Measurements from ENCODE around the gene CAMKMT. TPM values are rescaled to one million over a fixed set of nuclear protein-coding genes. Genes with fewer than 3 reads are reported as not detected.

CAMKMT gene
- total RNA-seq, 4 donors from 2014 or later: 9.8 to 33.0 (median 18.7) TPM

DNA sequence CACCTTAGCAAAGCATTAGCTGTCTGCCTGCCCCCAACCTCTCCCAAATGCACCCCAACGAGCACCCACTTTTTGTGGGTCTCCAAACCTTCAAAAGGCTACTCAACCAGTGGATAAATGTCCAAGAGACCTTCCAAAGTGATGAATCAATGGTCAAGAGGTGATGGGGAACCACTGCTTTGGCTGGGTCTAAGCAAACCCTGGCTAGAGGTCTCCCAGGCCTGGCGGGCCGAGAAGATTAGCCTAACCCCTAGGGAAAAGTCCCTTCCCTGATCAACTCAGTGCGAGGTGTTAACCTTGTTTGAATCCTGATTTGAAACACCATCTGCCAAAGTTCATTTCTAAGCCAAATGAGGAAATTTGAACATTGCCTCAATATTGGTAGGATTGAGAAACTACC, 435.0 kb downstream of the CAMKMT start:
- H3K4me1 ChIP-seq: no peaks in the 10 kb centered on the region
- H3K36me3 ChIP-seq: no peaks in the 10 kb centered on the region
- H3K4me3 ChIP-seq: no peak overlapping the region
- no peak for DNase-seq
- TF ChIP-seq POLR2A (IDR thresholded peaks at IDR 0.05): no peak
- TF ChIP-seq, protein P1, sequence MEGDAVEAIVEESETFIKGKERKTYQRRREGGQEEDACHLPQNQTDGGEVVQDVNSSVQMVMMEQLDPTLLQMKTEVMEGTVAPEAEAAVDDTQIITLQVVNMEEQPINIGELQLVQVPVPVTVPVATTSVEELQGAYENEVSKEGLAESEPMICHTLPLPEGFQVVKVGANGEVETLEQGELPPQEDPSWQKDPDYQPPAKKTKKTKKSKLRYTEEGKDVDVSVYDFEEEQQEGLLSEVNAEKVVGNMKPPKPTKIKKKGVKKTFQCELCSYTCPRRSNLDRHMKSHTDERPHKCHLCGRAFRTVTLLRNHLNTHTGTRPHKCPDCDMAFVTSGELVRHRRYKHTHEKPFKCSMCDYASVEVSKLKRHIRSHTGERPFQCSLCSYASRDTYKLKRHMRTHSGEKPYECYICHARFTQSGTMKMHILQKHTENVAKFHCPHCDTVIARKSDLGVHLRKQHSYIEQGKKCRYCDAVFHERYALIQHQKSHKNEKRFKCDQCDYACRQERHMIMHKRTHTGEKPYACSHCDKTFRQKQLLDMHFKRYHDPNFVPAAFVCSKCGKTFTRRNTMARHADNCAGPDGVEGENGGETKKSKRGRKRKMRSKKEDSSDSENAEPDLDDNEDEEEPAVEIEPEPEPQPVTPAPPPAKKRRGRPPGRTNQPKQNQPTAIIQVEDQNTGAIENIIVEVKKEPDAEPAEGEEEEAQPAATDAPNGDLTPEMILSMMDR (IDR thresholded peaks at IDR 0.05): no peak
- H3K27me3 ChIP-seq: peaks cover 0 to 5% of the 10 kb centered on the region in 2 donors
- H3K9me3 ChIP-seq: no peaks in the 10 kb centered on the region
- H3K27ac ChIP-seq: no peak overlapping the region

DNA sequence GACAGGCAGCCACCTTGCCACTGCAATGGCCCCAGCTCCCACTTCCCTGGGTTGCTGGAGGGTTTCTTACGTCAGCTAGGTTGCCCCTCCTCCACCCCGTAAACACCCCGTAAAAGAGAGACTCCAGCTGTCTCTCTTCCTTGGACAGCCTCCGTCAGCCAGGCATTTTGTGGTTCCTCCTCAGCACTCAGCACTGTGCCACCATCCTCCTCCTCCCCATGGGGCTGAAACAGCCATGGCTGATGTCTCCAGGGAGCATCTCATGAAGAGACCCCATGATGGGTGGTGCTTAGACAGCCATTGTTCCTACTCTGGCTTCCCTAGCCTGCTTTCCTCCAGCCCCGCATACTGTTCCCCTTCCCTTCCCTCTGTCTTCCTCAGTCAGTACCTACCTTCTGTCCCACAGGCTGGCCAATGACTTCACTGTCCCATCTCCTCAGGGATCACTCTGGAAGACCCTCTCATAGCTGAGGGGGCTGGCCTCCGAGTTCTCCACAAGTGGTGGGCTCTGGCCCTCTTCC, 436.5 kb downstream of the CAMKMT start:
- Histone ChIP-seq H3K4me1 (peaks cover 0 to 6% (median 0%) of the 10 kb centered on the region in 4 donors), H3K27me3 (peaks cover 0 to 19% of the 10 kb centered on the region in 2 donors), H3K9me3 (no peaks in the 10 kb centered on the region), H3K27ac (no peak overlapping the region), H3K36me3 (no peaks in the 10 kb centered on the region), H3K4me3 (no peak overlapping the region)
- DNase-seq: no peak
- TF ChIP-seq, protein P1 (IDR thresholded peaks at IDR 0.05): no peak
- no peak for TF ChIP-seq POLR2A (IDR thresholded peaks at IDR 0.05)

DNA sequence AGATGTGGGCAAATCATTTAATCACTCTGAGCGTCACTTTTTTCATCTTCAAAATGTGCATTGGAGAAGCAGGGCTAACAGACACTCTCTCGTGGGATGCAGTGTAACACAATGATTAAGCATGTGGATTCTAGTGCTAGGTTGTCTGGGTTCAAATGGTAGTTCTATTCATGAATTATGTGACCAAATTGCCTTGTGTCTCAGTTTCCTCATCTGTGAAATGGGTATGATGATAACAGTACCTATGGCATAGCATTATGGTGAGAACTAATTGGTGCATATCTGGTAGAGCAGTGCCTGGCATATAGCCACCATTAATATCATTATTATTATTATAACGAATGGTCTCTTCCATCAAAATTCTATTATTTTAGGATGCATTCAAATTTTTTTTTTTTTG, 437.4 kb downstream of the CAMKMT start:
- H3K9me3 ChIP-seq: no peaks in the 10 kb centered on the region
- no peak for TF ChIP-seq POLR2A (IDR thresholded peaks at IDR 0.05)
- TF ChIP-seq, protein P1 (IDR thresholded peaks at IDR 0.05): no peak
- no peaks in the 10 kb centered on the region for H3K36me3 ChIP-seq
- no peak for DNase-seq
- H3K4me1 ChIP-seq: peaks cover 0 to 6% (median 0%) of the 10 kb centered on the region in 4 donors
- H3K27me3 ChIP-seq: peaks cover 0 to 26% of the 10 kb centered on the region in 2 donors
- no peak overlapping the region for H3K27ac ChIP-seq
- no peak overlapping the region for H3K4me3 ChIP-seq

DNA sequence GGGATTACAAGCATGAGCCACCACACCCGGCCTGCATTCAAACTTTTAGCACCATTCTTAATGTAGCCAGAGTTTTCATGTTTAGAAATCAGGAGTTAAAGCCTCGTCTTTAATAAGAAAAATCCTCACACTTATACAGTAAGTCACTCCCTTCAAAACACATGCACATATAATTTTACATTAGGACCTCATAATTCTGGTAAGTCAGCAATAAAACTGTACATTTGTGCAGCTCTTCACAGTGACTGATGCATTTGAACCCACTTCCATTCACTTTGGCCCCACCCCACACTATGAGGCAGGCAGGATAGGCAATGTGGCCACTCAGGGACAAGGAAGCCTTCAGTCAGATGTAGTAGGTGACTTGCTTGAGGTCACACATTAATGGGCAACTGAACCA, 438.0 kb downstream of the CAMKMT start:
- H3K27me3 ChIP-seq: peaks cover 0 to 29% of the 10 kb centered on the region in 2 donors

DNA sequence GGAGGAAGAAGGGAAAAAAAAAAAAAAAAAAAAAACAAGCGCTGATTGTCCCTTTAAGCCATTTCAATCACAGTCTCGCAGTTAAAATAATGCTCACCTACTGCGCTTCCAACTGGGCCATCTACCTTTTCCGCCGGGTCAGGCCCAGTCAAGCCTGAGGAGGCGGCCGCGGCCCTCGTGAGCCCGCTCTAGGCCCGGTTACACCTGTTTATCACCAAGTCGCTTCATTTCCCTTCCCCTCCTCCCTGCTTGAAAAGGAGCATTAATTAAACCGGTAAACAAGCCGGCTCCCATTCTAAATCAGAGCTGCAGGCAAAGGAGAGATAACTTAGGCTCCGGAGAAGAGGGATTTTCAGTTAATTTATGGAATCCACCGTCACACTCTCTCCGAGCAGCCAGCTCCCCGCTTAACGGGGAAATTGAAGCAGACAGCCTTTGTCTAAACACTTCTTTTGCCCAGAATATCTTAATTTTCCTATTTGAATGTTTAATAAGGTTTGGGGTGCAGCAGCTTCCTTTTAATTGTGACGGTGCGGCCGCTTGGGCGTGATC, 439.6 kb downstream of the CAMKMT start:
- H3K4me3 ChIP-seq: peak overlapping the region in 2 of 4 donors; percentile 16 to 20
- TF ChIP-seq, protein P1 (IDR thresholded peaks at IDR 0.05): no peak
- TF ChIP-seq POLR2A (IDR thresholded peaks at IDR 0.05): no peak

More for the DNA sequence above, 438.0 kb downstream of the CAMKMT start:
- no peaks in the 10 kb centered on the region for H3K36me3 ChIP-seq
- H3K27ac ChIP-seq: no peak overlapping the region
- no peak for DNase-seq
- peaks cover 0 to 6% (median 0%) of the 10 kb centered on the region in 4 donors for H3K4me1 ChIP-seq
- no peaks in the 10 kb centered on the region for H3K9me3 ChIP-seq
- H3K4me3 ChIP-seq: no peak overlapping the region
- TF ChIP-seq POLR2A (IDR thresholded peaks at IDR 0.05): no peak
- TF ChIP-seq, protein P1 (IDR thresholded peaks at IDR 0.05): no peak

More for the DNA sequence above, 439.6 kb downstream of the CAMKMT start:
- DNase-seq: no peak
- H3K9me3 ChIP-seq: no peaks in the 10 kb centered on the region
- H3K36me3 ChIP-seq: no peaks in the 10 kb centered on the region
- H3K27ac ChIP-seq: no peak overlapping the region
- H3K27me3 ChIP-seq: peaks cover 0 to 29% of the 10 kb centered on the region in 2 donors
- peaks cover 0 to 6% (median 0%) of the 10 kb centered on the region in 4 donors for H3K4me1 ChIP-seq

Data from Peyer's patch (tissue), 4 donors.